ENCODE measurements around the gene BPIFB2.

BPIFB2 gene

GRCh38 chr20:32984196-32984595, 23.3 kb upstream of the BPIFB2 start:
- in situ Hi-C loops (cut with HindIII; ENCODE audit: low sequenced_read_pairs) = no loop called here

GRCh38 chr20:32984631-32985354, 22.7 kb upstream of the BPIFB2 start:
- in situ Hi-C loops (cut with HindIII; ENCODE audit: low sequenced_read_pairs) = no loop called here

- in situ Hi-C loops (cut with HindIII; ENCODE audit: low sequenced_read_pairs) = no loop called here
These were observed 21.9 kb upstream of the BPIFB2 start for GRCh38 chr20:32985596-32985995.

- in situ Hi-C loops (cut with HindIII; ENCODE audit: low sequenced_read_pairs) = no loop called here
These were observed 21.1 kb upstream of the BPIFB2 start for GRCh38 chr20:32986331-32986966.

- in situ Hi-C loops (cut with HindIII; ENCODE audit: low sequenced_read_pairs) = no loop called here
These were observed 20.3 kb upstream of the BPIFB2 start for GRCh38 chr20:32987044-32987825.

- in situ Hi-C loops (cut with HindIII; ENCODE audit: low sequenced_read_pairs) = no loop called here
These were observed 19.5 kb upstream of the BPIFB2 start for GRCh38 chr20:32988008-32988407.

GRCh38 chr20:32989507-32990283, 17.8 kb upstream of the BPIFB2 start:
- in situ Hi-C loops (cut with HindIII; ENCODE audit: low sequenced_read_pairs) = no loop called here

- in situ Hi-C loops (cut with HindIII; ENCODE audit: low sequenced_read_pairs) = no loop called here
These were observed 17.1 kb upstream of the BPIFB2 start for GRCh38 chr20:32990426-32990825.

GRCh38 chr20:32991383-32991782, 16.1 kb upstream of the BPIFB2 start:
- in situ Hi-C loops (cut with HindIII; ENCODE audit: low sequenced_read_pairs) = no loop called here

- in situ Hi-C loops (cut with HindIII; ENCODE audit: low sequenced_read_pairs) = no loop called here
These were observed 15.5 kb upstream of the BPIFB2 start for GRCh38 chr20:32991792-32992641.

- in situ Hi-C loops (cut with HindIII; ENCODE audit: low sequenced_read_pairs) = no loop called here
These were observed 13.9 kb upstream of the BPIFB2 start for GRCh38 chr20:32993496-32994050.

GRCh38 chr20:32995802-32996201, 11.7 kb upstream of the BPIFB2 start:
- in situ Hi-C loops (cut with HindIII; ENCODE audit: low sequenced_read_pairs) = no loop called here

GRCh38 chr20:32997431-32997830, 10.1 kb upstream of the BPIFB2 start:
- in situ Hi-C loops (cut with HindIII; ENCODE audit: low sequenced_read_pairs) = no loop called here

GRCh38 chr20:32999603-33000250, 7.8 kb upstream of the BPIFB2 start:
- in situ Hi-C loops (cut with HindIII; ENCODE audit: low sequenced_read_pairs) = loop anchor here (5.0 kb wide), 1 partner anchor 97 kb away; no protein-coding TSS in a partner anchor

- in situ Hi-C loops (cut with HindIII; ENCODE audit: low sequenced_read_pairs) = loop anchor here (5.0 kb wide), 1 partner anchor 99 kb away; no protein-coding TSS in a partner anchor
These were observed 6.6 kb upstream of the BPIFB2 start for GRCh38 chr20:33000802-33001466.

GRCh38 chr20:33002087-33002808, 5.3 kb upstream of the BPIFB2 start:
- in situ Hi-C loops (cut with HindIII; ENCODE audit: low sequenced_read_pairs) = loop anchor here (5.0 kb wide), 1 partner anchor 100 kb away; no protein-coding TSS in a partner anchor

GRCh38 chr20:33004141-33004751, 3.3 kb upstream of the BPIFB2 start, which contains the start of gene SUN5:
TSS of gene SUN5 (minus strand) at chr20:33004433. CDS start at chr20:33004340, 93 bp downstream.
- in situ Hi-C loops (cut with HindIII; ENCODE audit: low sequenced_read_pairs) = loop anchor here (5.0 kb wide), 1 partner anchor 102 kb away; no protein-coding TSS in a partner anchor
